Cardiac fibroblast (primary cell): ENCODE data around the gene SRD5A1.

Experiments
- DNase-seq, 2 donors: peaks; one replicate each; pipeline versions ENCODE4 v3.0.0 to v3.0.0-alpha.2; 2010; ENCODE audit warnings: low read depth in 2 of 2
- H3K4me3 ChIP-seq, 2 donors: replicated peaks in 1 of 2; 1 replicate in 1 of 2; 2 replicates in 1 of 2; pipeline ENCODE4 v1.5.1; 2011; ENCODE audit warnings: low read depth in 2 of 2, low read length in 2 of 2, mild to moderate bottlenecking in 2 of 2, moderate library complexity in 1 of 2
- TF ChIP-seq, protein P1 (sequence below): IDR thresholded peaks from one replicate; pipeline ENCODE4 v1.5.1; 2011; ENCODE audit warnings: low read depth, mild to moderate bottlenecking, low read length, inconsistent platforms

SRD5A1 gene

DNA sequence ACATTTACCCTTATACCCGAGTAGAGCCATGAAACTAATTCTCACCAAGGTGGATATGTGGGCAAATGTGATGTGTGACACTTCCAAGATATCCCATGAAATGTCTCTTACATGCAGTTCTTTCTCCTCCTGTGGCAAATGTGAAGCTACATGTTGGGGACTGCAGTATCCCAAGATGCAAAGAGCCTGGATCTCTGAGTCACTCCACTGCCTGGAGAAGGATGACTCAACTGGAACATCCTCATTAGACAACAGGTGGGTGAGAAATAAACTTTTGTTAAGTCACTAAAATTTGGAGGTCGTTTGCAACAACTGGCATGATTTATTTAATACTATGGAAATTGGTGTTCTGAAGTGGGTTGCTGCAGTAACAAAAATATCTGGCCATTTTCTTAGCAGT, 43.5 kb downstream of the SRD5A1 start:
- TF ChIP-seq, protein P1, sequence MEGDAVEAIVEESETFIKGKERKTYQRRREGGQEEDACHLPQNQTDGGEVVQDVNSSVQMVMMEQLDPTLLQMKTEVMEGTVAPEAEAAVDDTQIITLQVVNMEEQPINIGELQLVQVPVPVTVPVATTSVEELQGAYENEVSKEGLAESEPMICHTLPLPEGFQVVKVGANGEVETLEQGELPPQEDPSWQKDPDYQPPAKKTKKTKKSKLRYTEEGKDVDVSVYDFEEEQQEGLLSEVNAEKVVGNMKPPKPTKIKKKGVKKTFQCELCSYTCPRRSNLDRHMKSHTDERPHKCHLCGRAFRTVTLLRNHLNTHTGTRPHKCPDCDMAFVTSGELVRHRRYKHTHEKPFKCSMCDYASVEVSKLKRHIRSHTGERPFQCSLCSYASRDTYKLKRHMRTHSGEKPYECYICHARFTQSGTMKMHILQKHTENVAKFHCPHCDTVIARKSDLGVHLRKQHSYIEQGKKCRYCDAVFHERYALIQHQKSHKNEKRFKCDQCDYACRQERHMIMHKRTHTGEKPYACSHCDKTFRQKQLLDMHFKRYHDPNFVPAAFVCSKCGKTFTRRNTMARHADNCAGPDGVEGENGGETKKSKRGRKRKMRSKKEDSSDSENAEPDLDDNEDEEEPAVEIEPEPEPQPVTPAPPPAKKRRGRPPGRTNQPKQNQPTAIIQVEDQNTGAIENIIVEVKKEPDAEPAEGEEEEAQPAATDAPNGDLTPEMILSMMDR: no peak
- no peak overlapping the region for H3K4me3 ChIP-seq
- DNase-seq: peak in 1 of 2 donors; percentile 27

DNA sequence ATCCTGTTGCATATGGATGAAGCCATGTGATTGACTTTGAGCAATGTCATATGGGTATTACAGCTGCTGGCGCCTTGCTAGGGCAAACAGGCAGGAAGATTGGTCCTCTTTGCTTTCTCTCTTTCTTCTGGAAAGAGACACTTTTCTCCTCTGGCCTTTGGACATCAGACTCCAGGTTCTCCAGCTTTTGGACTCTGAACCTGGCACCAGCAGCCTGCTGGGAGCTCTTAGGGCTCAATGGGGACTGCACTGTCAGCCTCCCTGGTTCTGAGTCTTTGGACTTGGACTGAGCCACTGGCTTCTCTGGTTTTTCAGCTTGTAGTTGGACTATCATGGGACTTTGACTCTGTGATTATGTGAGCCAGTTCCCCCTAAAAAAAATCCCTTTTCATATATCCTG, 45.1 kb downstream of the SRD5A1 start:
- TF ChIP-seq, protein P1: no peak
- no peak overlapping the region for H3K4me3 ChIP-seq
- DNase-seq: no peak

DNA sequence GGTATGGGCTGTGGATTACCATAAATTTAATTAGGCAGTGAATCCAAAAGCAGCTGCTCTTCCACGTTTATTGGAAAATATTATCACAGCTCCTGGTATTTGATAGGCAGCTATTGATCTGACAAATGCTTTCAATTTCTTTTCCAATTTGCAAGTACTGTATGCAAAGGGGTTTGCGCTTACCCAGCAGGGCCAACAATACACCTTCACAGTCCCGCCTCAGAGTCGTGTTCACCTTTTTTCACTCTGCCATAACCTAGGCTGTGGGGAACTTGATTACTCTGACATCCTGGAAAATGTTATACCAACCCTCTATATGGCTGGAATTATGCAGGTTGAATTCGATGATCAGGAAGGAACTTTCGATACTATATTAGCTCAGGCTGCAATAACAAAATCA, 47.7 kb downstream of the SRD5A1 start:
- TF ChIP-seq, protein P1: no peak
- no peak for DNase-seq
- no peak overlapping the region for H3K4me3 ChIP-seq

DNA sequence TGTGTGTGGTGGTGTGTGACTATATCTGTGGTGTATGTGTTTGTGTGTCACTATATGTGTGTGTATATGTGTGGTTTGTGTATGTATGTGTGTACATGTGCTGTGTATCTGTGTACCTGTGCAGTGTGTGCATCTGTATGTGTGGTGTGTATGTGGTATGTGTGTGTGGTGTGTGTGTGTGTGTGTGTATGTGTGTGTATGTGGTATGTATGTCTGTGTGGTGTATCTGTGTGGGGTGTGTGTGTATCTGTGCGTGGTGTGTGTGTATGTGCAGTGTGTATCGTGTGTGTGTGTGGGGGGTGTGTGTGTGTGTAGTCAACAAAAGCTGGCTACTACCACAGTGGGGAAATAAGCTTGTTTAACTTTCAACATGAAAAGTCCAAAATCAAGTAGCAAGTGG, 48.4 kb downstream of the SRD5A1 start:
- no peak overlapping the region for H3K4me3 ChIP-seq
- no peak for DNase-seq
- TF ChIP-seq, protein P1: no peak

DNA sequence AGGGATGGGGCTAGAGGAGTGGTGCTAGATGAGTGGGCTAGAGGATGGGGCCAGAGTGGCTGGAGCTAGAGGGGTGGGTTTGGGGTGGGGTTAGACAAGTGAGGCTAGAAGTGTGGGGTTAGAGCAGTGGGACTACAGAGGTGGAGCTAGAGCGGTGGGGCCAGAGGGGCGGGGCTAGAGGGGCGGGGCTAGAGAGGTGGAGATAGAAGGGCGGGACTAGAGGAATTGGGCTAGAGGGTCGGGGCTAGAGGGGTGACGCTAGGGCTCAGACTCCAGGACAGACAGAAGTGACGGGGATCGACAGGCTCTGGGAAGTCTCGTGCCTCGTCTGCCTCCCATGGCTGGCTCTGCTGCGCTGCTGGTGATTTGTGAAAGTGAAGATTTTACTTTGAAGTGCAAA, 49.0 kb downstream of the SRD5A1 start:
- no peak overlapping the region for H3K4me3 ChIP-seq
- TF ChIP-seq, protein P1: no peak
- DNase-seq: no peak

DNA sequence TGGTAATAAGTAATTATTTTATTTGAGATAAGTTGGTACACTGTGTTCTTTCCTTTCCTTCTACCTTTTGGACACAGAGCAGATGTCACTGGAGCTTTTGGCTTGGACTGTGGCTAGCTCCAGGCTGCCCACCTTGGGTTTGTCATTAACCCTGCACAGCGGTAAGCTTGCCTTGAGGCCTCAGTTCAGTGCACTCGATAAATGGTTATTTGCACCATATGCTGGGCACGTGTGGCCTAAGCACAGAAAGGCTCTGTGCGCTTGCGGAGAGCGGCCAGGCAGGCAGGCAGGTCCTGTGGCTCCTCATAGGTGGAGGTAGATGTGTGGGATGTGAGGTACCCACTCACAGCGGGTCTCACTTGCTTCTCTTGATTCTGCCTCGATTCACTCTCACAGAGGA, 50.0 kb downstream of the SRD5A1 start:
- DNase-seq: no peak
- TF ChIP-seq, protein P1: no peak
- H3K4me3 ChIP-seq: no peak overlapping the region

DNA sequence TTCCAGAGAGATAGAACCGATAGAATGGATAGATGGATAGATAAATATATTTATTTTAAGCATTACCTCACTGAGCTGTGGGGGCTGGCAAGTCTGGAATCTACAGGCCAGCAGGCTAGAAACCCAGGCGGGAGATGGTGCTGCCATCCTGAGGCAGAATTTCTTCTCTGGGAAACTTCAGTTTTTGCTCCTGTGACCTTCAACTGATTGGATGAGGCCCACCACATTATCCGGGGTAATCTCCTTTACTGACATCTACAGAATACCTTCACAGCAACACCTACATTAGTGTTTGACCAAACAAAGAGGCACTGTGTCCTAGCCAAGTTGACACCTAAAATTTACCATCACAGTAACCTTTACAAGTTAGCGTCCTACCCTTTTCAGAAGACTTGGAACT, 50.8 kb downstream of the SRD5A1 start:
- H3K4me3 ChIP-seq: no peak overlapping the region
- TF ChIP-seq, protein P1: no peak
- no peak for DNase-seq
